Activated T-cell treated with anti-CD3 and anti-CD28 coated beads for 1 hour (primary cell): ENCODE results near the gene HOXC5.

Experiments used
- DNase-seq: peaks from one replicate; pipeline ENCODE4 v3.0.0-alpha.2; 2020; ENCODE audit warnings: low read depth

Gene HOXC5

GRCh38 chr12:54006559-54007220 lies 26.2 kb upstream of the HOXC5 start:
- DNase-seq: no peak

DNA sequence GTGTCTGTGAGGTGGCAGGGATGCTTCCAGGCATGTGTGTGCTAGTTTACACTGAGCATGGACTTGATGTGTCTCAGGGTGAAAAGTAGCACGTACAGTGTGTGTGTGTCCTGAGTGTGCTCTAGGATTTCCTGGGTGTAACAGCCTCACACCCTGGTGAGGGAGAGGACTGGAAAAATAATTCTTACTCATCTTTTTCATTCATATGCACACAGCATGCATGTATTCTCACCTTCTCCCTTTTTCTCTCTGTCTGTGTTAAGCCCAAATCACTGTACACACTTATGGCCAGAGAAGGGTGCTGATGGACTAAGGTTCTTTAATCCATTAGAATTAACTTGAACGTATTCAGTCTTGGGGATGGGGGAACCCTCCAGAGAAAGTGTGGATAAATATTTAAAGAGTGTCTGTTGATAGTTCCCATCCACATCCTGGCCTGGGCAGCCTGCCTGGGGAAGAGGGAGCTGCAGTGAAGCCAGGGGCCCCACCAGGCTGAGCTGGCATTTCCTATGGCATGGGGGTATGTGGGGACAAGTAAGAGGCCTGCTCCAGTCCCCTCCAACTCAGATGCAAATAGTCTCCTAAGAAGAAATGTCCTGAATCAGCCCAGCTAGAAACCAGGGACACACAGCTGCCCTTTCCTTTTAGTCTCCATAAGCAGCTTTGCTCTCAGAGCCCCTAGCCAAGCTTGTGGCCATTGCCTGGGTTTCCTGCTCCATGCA lies 25.2 kb upstream of the HOXC5 start:
- DNase-seq: no peak

GRCh38 chr12:54008260-54008552 lies 24.6 kb upstream of the HOXC5 start:
- DNase-seq: no peak

- no peak for DNase-seq
Observed at GRCh38 chr12:54009171-54010052, 23.4 kb upstream of the HOXC5 start.

DNA sequence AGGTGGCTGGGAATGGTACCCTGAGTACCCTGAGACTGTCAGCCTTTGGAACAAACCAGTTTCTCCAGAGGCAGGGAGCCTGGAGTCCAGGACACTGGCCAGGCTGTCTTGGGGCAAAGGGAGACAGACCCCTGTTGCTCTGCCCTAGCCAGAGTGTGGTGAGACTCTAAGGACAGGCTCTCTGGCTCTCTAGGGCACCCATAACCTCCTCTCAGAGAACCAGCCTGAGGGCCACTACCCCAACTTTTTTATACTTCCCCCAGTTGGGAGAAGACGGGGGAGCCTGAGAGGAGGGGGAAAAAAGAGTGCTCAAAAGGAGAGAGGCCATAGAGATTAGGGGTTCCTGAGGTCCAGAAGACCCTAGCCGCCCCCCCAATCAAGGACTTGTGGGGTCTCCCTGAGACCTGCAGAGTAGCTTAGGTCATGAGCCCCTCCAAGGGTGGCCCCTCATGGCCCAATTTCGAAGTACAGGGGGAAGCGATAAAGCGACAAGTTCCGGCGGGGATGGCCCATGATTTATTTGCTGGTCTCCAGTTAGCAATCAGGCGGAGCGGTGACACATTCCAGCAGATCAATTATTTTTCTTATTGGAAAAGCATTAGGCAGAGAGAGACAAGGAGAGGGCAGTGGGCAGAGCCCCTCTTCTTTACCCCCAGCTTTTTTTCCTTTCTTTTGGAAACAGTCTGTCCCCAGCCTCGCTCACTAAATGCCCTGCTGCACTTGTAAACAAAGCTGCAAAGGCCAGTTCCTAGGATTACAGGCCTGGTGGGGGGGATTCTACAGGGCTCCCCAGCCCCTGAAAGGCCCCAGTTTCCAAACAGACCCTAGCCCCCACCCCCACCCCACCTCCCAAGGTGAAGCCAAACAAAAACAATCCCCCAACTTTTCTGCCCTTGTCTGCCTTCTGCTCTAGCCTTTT lies 22.5 kb upstream of the HOXC5 start:
- no peak for DNase-seq

- DNase-seq: no peak
Observed at GRCh38 chr12:54010972-54011664, 21.7 kb upstream of the HOXC5 start.

DNA sequence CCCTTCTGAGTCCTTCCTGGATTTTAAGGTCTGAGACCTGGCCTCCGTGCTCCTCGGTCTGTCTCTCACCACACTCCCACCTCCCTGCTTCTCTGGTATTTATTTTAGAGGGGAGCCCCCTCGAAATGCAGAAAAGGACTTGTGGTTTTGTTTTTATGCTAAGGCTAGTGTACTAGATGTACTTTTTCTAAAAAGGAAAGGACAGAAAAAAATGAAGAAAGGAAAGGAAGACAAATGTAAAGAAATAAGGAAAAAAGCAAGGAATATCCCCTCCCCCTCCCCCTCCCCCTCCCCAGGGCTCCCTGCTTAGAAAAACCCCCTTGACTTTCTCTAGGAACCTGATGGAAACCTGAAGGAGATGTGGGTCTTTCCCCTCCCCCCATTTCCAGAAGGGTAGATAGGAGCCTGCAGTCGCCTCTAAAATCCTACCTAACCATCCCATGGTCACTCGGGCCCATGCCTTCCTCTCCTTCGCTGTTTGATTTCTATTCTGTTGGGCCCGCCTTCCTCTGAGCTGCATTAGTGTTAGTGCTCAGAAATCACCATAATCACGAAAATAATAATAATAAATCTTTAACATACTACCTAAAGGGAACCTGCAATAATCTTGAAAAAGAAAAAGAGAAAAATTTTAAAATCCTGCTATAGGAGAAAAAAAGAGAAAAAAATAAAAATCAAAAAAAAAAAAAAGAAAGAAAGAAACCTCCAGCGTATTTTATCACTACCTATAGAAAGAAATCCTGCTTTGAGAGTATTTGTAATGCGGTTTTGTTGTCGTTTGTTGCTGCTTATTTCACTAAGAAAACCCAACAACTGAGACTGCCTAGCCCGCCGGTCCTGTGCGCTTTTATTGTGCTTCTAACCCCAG lies 21.0 kb upstream of the HOXC5 start:
- no peak for DNase-seq

DNA sequence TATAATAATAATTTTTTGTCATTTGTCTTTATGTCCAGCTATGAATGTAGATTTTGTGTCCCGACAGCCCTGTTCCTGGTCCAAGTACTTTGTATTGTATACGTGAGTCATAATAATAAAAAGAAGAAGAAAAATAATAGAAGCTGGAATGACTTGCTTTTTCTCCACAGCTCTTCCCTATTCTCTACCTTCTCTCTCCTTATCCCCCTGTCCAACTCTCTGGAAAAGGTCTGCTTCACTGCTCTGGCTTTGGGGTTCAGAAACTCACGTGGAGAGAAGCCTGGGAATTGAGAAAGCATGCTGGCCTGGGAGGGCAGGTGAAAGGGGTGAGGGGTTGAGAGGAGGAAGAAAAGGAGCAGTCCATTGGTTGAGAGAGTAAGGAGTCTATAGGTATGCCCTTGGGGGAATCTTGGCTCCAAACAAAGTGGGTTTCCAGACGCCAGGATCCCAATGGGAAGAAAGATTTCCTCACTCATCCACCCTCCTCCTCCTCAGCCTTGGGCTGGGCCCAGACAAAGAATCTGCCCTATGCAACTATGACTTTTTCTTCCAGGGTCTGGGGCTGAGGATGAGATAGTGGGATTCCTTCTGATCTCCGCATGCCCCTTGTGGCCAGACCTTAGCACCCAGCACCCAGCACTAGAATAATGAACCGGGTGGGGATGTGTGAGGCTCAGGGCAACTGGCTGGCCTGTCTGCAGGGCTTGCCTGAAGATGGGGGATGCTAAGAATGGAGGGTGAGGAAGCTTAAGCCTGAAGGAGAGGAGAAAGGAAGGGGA lies 20.0 kb upstream of the HOXC5 start:
- no peak for DNase-seq

- no peak for DNase-seq
Observed at GRCh38 chr12:54014377-54015017, 18.4 kb upstream of the HOXC5 start.

DNA sequence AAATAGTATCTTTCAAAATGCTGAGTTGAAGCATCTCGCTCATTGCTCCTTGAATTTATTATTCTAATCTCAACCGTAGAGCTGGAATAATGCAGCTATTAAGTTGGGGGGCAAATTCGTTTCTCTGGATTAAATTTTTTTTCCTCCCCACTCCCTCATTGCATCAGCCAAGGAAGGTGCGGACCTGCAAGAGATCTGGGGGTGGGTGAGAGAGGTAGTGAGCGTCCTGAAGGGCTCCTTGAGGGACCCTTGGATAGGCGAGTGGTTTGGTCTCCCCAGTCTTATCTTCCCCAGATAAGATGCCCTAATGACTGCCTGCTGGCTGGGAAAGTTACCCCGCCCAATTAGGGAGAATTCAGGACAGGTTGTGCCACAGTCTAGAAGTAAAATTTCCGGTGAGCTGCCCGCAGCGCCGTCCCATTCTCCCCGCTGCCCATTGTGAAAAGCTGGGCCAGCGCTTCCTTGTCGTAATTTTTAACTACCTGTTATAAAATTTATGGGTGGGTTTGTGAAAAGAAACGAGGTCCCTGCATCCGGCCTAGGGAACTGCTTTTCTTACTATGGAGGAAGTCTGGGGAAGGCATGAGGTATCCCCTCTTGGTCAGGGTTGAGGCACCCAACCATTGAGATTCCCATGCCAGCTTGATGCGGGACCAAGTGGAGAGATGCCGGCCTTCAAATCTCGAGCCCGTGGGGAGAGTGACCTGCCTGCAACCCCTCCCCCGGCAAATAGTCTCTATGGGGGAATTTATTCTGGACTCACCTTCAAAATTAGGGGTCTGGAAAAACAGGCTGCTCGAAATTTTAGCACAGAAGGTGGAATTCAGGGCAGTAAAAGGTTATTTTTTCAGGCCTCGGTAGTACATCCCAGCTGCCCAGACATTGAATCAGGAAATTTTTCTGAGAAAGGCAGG lies 17.6 kb upstream of the HOXC5 start:
- DNase-seq: no peak

GRCh38 chr12:54016051-54016450 lies 16.8 kb upstream of the HOXC5 start:
- no peak for DNase-seq

DNA sequence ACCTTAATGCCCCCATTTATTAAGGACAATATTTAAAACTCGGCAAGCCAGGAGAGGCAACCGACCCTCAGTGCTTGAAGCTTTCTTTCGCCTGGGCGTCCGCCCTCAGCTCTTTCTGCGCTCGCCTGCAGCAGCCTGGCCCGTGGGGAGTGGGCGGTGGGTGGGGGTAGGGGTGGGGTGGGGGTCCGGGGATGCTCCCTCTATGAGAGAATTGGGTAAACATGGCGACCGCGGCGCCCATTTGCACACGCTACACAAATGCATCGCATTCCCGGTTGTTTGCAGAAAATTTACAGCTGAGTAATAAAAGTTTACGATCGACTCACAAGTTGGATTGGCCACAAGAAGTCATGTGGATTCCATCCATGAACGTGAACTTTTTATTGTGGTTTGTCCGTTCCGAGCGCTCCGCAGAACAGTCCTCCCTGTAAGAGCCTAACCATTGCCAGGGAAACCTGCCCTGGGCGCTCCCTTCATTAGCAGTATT lies 16.3 kb upstream of the HOXC5 start:
- no peak for DNase-seq

DNA sequence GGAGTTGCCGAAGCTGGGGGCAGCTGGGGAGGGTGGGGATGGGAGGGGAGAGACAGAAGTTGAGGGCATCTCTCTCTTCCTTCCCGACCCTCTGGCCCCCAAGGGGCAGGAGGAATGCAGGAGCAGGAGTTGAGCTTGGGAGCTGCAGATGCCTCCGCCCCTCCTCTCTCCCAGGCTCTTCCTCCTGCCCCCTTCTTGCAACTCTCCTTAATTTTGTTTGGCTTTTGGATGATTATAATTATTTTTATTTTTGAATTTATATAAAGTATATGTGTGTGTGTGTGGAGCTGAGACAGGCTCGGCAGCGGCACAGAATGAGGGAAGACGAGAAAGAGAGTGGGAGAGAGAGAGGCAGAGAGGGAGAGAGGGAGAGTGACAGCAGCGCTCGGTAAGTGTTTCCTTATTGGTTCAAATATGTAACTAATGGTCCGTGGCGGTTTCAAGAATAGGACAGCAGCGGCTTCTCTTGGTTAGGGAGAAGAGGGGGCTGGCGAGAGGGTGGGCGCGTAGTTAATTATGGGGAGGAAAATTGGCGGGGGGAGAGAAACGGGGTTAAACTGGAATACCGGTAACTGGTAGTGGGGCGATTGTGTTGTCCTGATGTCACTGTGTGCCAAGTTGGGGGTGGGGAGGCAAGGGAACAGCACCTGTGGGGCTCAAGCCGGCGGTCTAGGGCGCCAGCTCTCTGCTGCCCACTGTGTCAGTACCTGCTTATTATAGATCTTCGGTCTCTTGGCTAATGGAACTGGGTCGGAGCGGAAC lies 15.6 kb upstream of the HOXC5 start:
- no peak for DNase-seq

DNA sequence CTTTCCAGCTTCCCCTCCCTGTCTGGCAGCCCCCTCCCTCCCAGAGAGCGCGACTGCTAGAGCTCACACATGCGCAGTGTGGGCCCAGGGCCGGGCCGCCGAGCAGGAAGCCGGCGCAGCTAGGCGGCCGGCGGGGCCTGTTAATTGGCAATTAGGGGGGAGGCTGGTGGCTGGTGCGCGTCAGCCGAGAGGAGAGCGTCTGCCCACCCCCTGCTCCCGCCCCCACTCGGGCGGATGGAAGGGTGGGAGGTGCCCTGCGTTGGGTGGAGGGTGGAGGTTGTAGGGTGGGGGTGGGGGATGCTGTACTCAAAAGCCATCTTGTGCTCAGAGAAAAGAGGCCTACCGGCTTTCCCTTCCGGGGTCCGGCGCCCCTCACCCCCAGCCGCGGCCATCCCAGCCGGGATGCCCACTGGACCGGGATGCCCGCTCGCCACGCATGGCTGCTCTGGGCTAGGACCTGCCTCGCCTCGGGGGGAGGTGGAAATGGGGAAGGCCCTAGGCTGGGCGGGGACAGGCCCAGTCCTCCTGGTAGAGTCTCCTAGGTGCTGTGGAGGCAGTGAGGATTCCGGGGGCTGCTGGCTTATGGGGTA lies 14.9 kb upstream of the HOXC5 start:
- DNase-seq: peak; percentile 61

DNA sequence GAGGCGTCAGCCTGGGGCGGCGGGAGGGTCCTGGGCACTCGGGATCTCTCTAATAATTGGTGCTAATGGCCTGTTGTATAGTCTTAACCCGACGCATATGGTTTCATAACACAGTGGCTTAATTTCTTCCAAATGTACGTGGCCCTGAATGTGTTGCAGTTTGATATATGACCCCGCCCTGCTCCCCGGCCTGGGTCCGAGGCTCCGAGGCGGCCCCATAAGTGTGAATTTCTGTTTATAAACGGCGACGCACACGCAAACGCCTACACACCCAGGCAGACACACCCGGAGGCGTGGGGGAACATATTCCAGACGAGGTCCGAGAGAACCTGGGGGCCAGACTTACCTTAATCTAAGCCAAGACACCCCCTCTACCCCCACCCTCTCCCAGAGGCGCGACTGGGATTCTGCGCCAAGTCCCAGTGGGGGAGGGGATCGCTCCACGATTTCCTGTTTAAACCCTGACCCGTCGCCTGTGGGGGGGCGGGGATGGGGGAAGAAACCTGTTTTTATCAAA lies 14.3 kb upstream of the HOXC5 start:
- no peak for DNase-seq

GRCh38 chr12:54019091-54019811 lies 13.6 kb upstream of the HOXC5 start:
- DNase-seq: no peak
